ENCODE results near the gene CEACAM19. TPM values are rescaled to one million over a fixed set of nuclear protein-coding genes. Genes with fewer than 3 reads are reported as not detected.

CEACAM19 gene
- total RNA-seq, 1 donor: 0.72 TPM

- no peaks in the 10 kb centered on the region for H4K20me1 ChIP-seq (ENCODE audit: insufficient read depth, low read length)
- TF ChIP-seq, protein P1, sequence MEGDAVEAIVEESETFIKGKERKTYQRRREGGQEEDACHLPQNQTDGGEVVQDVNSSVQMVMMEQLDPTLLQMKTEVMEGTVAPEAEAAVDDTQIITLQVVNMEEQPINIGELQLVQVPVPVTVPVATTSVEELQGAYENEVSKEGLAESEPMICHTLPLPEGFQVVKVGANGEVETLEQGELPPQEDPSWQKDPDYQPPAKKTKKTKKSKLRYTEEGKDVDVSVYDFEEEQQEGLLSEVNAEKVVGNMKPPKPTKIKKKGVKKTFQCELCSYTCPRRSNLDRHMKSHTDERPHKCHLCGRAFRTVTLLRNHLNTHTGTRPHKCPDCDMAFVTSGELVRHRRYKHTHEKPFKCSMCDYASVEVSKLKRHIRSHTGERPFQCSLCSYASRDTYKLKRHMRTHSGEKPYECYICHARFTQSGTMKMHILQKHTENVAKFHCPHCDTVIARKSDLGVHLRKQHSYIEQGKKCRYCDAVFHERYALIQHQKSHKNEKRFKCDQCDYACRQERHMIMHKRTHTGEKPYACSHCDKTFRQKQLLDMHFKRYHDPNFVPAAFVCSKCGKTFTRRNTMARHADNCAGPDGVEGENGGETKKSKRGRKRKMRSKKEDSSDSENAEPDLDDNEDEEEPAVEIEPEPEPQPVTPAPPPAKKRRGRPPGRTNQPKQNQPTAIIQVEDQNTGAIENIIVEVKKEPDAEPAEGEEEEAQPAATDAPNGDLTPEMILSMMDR (IDR thresholded peaks at IDR 0.05; ENCODE audit: extremely low read depth, low read depth, low read length): no peak
- no peak for DNase-seq (ENCODE audit: insufficient read length, low spot score, missing footprints)
- H3K9me3 ChIP-seq (ENCODE audit: low read depth, low read length): no peaks in the 10 kb centered on the region
- H2AFZ ChIP-seq (ENCODE audit: low read length): no peak overlapping the region
- no peaks in the 10 kb centered on the region for H3K36me3 ChIP-seq (ENCODE audit: insufficient read depth, low read length)
- H3K4me2 ChIP-seq (ENCODE audit: insufficient read depth, low read length): no peak overlapping the region
- no peaks in the 10 kb centered on the region for H3K27me3 ChIP-seq (ENCODE audit: insufficient read depth, low read length)
- H3K27ac ChIP-seq (ENCODE audit: low read depth, low read length): no peak overlapping the region
- H3K4me3 ChIP-seq (ENCODE audit: insufficient read depth, low read length): no peak overlapping the region
- no peaks in the 10 kb centered on the region for H3K79me2 ChIP-seq (ENCODE audit: insufficient read depth, low read length)
- H3K4me1 ChIP-seq (ENCODE audit: insufficient read depth, low read length): peaks cover 6% of the 10 kb centered on the region
Observed at GRCh38 chr19:44675521-44675920, 4.2 kb downstream of the CEACAM19 start.

GRCh38 chr19:44677019-44677811, 5.9 kb downstream of the CEACAM19 start:
- peak overlapping the region; percentile 52 for H3K4me2 ChIP-seq (ENCODE audit: insufficient read depth, low read length)
- H3K4me1 ChIP-seq (ENCODE audit: insufficient read depth, low read length): peaks cover 6% of the 10 kb centered on the region
- no peak overlapping the region for H2AFZ ChIP-seq (ENCODE audit: low read length)
- peak; percentile 77 for DNase-seq (ENCODE audit: insufficient read length, low spot score, missing footprints)
- no peaks in the 10 kb centered on the region for H3K9me3 ChIP-seq (ENCODE audit: low read depth, low read length)
- H3K27me3 ChIP-seq (ENCODE audit: insufficient read depth, low read length): no peaks in the 10 kb centered on the region
- TF ChIP-seq, protein P1 (IDR thresholded peaks at IDR 0.05; ENCODE audit: extremely low read depth, low read depth, low read length): no peak
- no peaks in the 10 kb centered on the region for H4K20me1 ChIP-seq (ENCODE audit: insufficient read depth, low read length)
- peak overlapping the region; percentile 20 for H3K27ac ChIP-seq (ENCODE audit: low read depth, low read length)
- H3K4me3 ChIP-seq (ENCODE audit: insufficient read depth, low read length): no peak overlapping the region
- H3K36me3 ChIP-seq (ENCODE audit: insufficient read depth, low read length): no peaks in the 10 kb centered on the region
- no peaks in the 10 kb centered on the region for H3K79me2 ChIP-seq (ENCODE audit: insufficient read depth, low read length)

DNA sequence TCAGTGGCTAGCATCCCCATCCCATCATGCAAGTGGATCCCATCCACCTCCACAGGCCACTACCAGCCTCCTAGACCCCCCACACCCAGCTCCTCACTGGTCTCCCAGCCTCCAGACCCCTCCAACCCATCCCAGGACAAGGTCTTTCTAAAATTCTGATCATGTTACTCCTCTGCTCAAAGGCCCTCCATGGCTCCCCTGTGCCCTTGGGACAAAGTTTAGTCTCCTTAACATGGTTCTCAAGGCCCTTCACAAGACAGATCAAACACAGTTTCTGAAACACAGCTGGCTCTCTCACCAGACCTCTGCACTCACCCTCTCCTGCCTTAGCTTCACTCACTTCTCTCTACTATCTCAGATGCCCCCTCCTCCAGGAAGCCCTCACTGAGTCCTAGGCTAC, 9.3 kb downstream of the CEACAM19 start:
- TF ChIP-seq, protein P1 (IDR thresholded peaks at IDR 0.05; ENCODE audit: extremely low read depth, low read depth, low read length): no peak
- Histone ChIP-seq H3K9me3 (ENCODE audit: low read depth, low read length) (no peaks in the 10 kb centered on the region), H3K4me2 (ENCODE audit: insufficient read depth, low read length) (no peak overlapping the region), H3K36me3 (ENCODE audit: insufficient read depth, low read length) (peaks cover 6% of the 10 kb centered on the region), H3K4me1 (ENCODE audit: insufficient read depth, low read length) (peaks cover 11% of the 10 kb centered on the region), H3K79me2 (ENCODE audit: insufficient read depth, low read length) (no peaks in the 10 kb centered on the region), H2AFZ (ENCODE audit: low read length) (no peak overlapping the region), H4K20me1 (ENCODE audit: insufficient read depth, low read length) (no peaks in the 10 kb centered on the region), H3K4me3 (ENCODE audit: insufficient read depth, low read length) (no peak overlapping the region), H3K27ac (ENCODE audit: low read depth, low read length) (no peak overlapping the region), H3K27me3 (ENCODE audit: insufficient read depth, low read length) (no peaks in the 10 kb centered on the region)
- no peak for DNase-seq (ENCODE audit: insufficient read length, low spot score, missing footprints)

DNA sequence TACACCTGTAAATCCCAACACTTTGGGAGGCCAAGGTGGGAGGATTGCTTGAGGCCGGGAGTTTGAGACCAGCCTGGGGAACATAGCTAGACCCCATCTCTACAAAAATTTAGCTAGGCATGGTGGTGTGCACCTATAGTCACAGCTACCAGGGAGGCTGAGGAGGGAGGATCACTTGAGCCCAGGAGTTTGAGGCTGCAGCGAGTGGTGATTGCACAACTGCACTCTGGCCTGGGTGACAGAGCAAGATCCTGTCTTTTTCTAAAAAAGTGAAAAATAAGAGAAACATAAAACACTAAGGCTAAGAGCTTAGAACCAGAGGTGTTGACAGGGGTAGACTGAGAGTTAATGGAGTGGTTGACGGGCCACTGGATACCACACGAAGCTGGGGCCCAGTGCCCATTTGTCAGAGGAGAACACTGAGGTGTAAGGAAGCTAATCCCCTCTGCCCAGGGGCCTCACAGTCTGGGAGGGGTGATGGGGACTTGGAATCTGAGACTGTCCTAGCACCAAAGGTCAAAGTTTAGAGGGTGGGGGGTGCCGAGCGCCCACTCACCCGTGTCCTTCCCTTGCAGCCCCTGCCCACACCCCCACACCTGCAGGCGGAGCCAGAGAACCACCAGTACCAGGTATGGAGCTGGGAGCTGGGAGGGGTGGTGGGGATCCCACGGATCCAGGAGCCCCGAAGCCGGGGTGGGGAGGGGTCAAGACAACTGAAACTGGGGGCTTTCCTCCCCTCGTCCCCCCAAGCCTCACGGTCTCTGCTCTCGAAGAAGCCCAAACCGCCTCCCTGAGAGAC, 10.9 kb downstream of the CEACAM19 start:
- H2AFZ ChIP-seq (ENCODE audit: low read length): no peak overlapping the region
- H3K27ac ChIP-seq (ENCODE audit: low read depth, low read length): no peak overlapping the region
- no peak for DNase-seq (ENCODE audit: insufficient read length, low spot score, missing footprints)
- no peaks in the 10 kb centered on the region for H4K20me1 ChIP-seq (ENCODE audit: insufficient read depth, low read length)
- H3K9me3 ChIP-seq (ENCODE audit: low read depth, low read length): no peaks in the 10 kb centered on the region
- TF ChIP-seq, protein P1 (IDR thresholded peaks at IDR 0.05; ENCODE audit: extremely low read depth, low read depth, low read length): no peak
- peaks cover 6% of the 10 kb centered on the region for H3K36me3 ChIP-seq (ENCODE audit: insufficient read depth, low read length)
- no peaks in the 10 kb centered on the region for H3K79me2 ChIP-seq (ENCODE audit: insufficient read depth, low read length)
- H3K4me1 ChIP-seq (ENCODE audit: insufficient read depth, low read length): peaks cover 13% of the 10 kb centered on the region
- no peak overlapping the region for H3K4me2 ChIP-seq (ENCODE audit: insufficient read depth, low read length)
- H3K4me3 ChIP-seq (ENCODE audit: insufficient read depth, low read length): no peak overlapping the region
- no peaks in the 10 kb centered on the region for H3K27me3 ChIP-seq (ENCODE audit: insufficient read depth, low read length)

Data from osteoblast (primary cell).